SK-N-SH treated with all-trans-retinoic acid at 6 μM for 48 hours (cell line): ENCODE data around the gene RANBP1.

ENCODE experiments used
- TCF4 ChIP-seq: fragments of 250-450 bp; sonication (Bioruptor Pico); IDR thresholded peaks from 2 replicates; pipeline ENCODE4 v1.8.0; 2021; ENCODE audit warnings: mild to moderate bottlenecking, moderate library complexity, borderline replicate concordance
- ZFP30 ChIP-seq: fragments of 450-650 bp; formaldehyde crosslinking; IDR thresholded peaks from 2 replicates; pipeline ENCODE4 v1.5.0; 2022; ENCODE audit warnings: mild to moderate bottlenecking, moderate library complexity
- ZNF8 ChIP-seq: fragments of 450-650 bp; formaldehyde crosslinking; IDR thresholded peaks from 2 replicates; pipeline ENCODE4 v1.5.0; 2020; ENCODE audit warnings: mild to moderate bottlenecking, moderate library complexity

DNA sequence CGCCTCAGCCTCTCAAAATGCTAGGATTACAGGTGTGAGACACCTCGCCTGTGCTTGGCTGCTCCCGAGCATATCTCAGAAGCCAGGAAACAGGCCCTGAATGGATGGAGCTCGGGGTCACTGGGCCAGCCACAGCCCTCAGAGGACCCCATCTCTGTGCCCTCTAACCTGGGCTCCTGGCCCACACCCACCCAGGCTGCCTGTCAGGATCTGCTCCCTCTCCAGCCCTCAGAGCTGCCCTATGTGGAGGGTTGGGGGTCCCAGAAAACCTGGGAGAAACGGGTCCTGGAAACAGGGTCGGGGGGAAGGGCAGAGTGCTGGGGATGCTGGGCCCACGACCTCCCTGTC is 40.1 kb downstream of the RANBP1 start:
- no peak for TF ChIP-seq TCF4
- no peak for TF ChIP-seq ZFP30 (CRISPR knock-in tag)
- no peak for TF ChIP-seq ZNF8 (CRISPR knock-in tag)
